Keratinocyte (primary cell): ENCODE results near the gene MYCBP2. TPM values are rescaled to one million over a fixed set of nuclear protein-coding genes. Genes with fewer than 3 reads are reported as not detected.
"Not testable (repeated sequence)": the region's sequence is repeated elsewhere in the genome, so short reads cannot be mapped to it uniquely, and the experiment has no call there.

Source experiments
- DNase-seq: peaks from one replicate; pipeline ENCODE4 v3.0.0-alpha.2; 2011; ENCODE audit warnings: low read depth, missing footprints, low spot score
- FAIRE-seq: peaks from 2 replicates; lab custom pipeline; 2011; peaks lifted over from hg19 to GRCh38; lab: Jason Lieb, UNC
- H2AFZ ChIP-seq: 2 replicates; pipeline ENCODE4 v1.6.0; 2012; ENCODE audit warnings: low read length, control low read depth, inconsistent platforms; ENCODE audit not compliant: control insufficient read depth
- H3K27ac ChIP-seq: 2 replicates; pipeline ENCODE4 v1.5.1; 2011; ENCODE audit warnings: low read length; ENCODE audit not compliant: control insufficient read depth, insufficient read depth
- H3K27me3 ChIP-seq: 3 replicates; pipeline ENCODE4 v1.6.0; 2011; ENCODE audit warnings: low read length; ENCODE audit not compliant: control insufficient read depth, insufficient read depth; ENCODE audit errors: extremely low read depth
- H3K36me3 ChIP-seq, 2 experiments: 2 replicates in 1 of 2; 3 replicates in 1 of 2; pipeline ENCODE4 v1.5.1; 2011; ENCODE audit warnings: low read length in 2 of 2, mild to moderate bottlenecking in 1 of 2; ENCODE audit not compliant: control insufficient read depth in 2 of 2, insufficient read depth in 2 of 2; ENCODE audit errors: extremely low read depth in 1 of 2
- H3K4me1 ChIP-seq: 3 replicates; pipeline ENCODE4 v1.5.1; 2011; ENCODE audit warnings: low read length; ENCODE audit not compliant: control insufficient read depth, insufficient read depth; ENCODE audit errors: extremely low read depth
- H3K4me2 ChIP-seq: 3 replicates; pipeline ENCODE4 v1.6.0; 2011; ENCODE audit warnings: low read depth, low read length; ENCODE audit not compliant: control insufficient read depth, insufficient read depth; ENCODE audit errors: extremely low read depth
- H3K4me3 ChIP-seq, 3 experiments: fragments of 200-600 bp in 1 of 3; sonication (generic) in 1 of 3; 2 replicates in 2 of 3; 3 replicates in 1 of 3; pipeline ENCODE4 v1.5.1; 2011 to 2016; ENCODE audit warnings: low read length in 3 of 3, mild to moderate bottlenecking in 3 of 3, control low read depth in 2 of 3, inconsistent platforms in 1 of 3, low read depth in 1 of 3, mixed read lengths in 1 of 3, mixed run types in 1 of 3, moderate library complexity in 1 of 3; ENCODE audit not compliant: control insufficient read depth in 2 of 3, insufficient read depth in 2 of 3; ENCODE audit errors: extremely low read depth in 1 of 3
- H3K79me2 ChIP-seq: 2 replicates; pipeline ENCODE4 v1.6.0; 2012; ENCODE audit warnings: low read length; ENCODE audit not compliant: control insufficient read depth, insufficient read depth
- H3K9ac ChIP-seq: 3 replicates; pipeline ENCODE4 v1.6.0; 2011; ENCODE audit warnings: low read length; ENCODE audit not compliant: control insufficient read depth, insufficient read depth; ENCODE audit errors: extremely low read depth
- H3K9me1 ChIP-seq: 3 replicates; pipeline ENCODE4 v1.6.0; 2011; ENCODE audit warnings: low read length; ENCODE audit not compliant: control insufficient read depth, insufficient read depth; ENCODE audit errors: extremely low read depth
- H3K9me3 ChIP-seq: 2 replicates; pipeline ENCODE4 v1.5.1; 2012; ENCODE audit warnings: low read depth, low read length; ENCODE audit not compliant: control insufficient read depth
- H4K20me1 ChIP-seq: 3 replicates; pipeline ENCODE4 v1.6.0; 2011; ENCODE audit warnings: low read length; ENCODE audit not compliant: control insufficient read depth, insufficient read depth; ENCODE audit errors: extremely low read depth
- EZH2 ChIP-seq: IDR thresholded peaks from one replicate; pipeline ENCODE4 v1.6.1; 2012; ENCODE audit warnings: inconsistent platforms, mild to moderate bottlenecking, low read length, moderate library complexity
- dilution Hi-C: fragments of 300-500 bp; cut with MboI; formaldehyde crosslinking; loops from one replicate; pipeline ENCODE4 v1.7.0; 2020; ENCODE audit warnings: low sequenced_read_pairs; ENCODE audit not compliant: extremely low pct_ligation_motif_present
- polyA plus RNA-seq, 5 experiments: library from polyadenylated mRNA; depleted of rRNA in 3 of 5; stranded (reverse) in 3 of 5; stranded (forward) in 1 of 5; unstranded in 1 of 5; fragments of >200 nt; gene quantifications; 1 replicate in 1 of 5; 2 replicates in 3 of 5; 3 replicates in 1 of 5; pipeline versions ENCODE4 v1.2.1 to v1.2.3, GENCODE V29; 2011 to 2012; ENCODE audit warnings: missing spikeins in 2 of 5, low read depth in 1 of 5, low replicate concordance in 1 of 5
- TF ChIP-seq, protein P1 (sequence below), 3 experiments: IDR thresholded peaks in 1 of 3; conservative IDR thresholded peaks in 1 of 3; optimal IDR thresholded peaks in 1 of 3; 2 replicates in 2 of 3; 3 replicates in 1 of 3; pipeline versions ENCODE3 to v1.5.1; 2011; ENCODE audit warnings: low read length in 3 of 3, mild to moderate bottlenecking in 3 of 3, moderate library complexity in 2 of 3, control low read depth in 1 of 3, inconsistent platforms in 1 of 3; ENCODE audit not compliant: insufficient read depth in 2 of 3; ENCODE audit errors: extremely low read depth in 1 of 3

MYCBP2 gene
- polyA plus RNA-seq, 1 donor (not counting 4 experiments of a cell fraction or from before 2014, with no cell fraction given): 43.8 TPM

DNA sequence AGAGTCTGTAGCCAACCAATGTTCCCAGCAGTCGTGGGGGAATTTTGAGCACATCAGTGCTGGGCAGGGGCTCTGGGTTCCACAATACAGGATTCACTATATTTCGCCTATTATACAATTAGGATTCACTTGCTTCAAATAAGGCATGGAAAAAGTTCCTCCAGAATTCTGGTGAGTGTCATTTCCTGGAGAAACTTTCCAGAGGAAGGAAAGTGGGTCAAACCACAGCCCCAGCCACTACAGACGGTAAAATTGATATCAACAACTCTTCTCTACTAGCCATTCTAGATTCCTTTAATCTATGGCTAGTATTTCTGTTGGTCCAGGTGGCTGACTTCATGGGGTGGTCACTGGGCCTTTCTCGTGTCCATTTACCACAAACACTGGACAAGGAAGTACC lies 10.5 kb downstream of the MYCBP2 start:
- DNase-seq: no peak
- Histone ChIP-seq H3K9me3 (no peaks in the 10 kb centered on the region), H3K4me2 (no peak overlapping the region), H2AFZ (no peak overlapping the region), H3K9ac (no peak overlapping the region), H3K27me3 (no peaks in the 10 kb centered on the region), H3K4me3 (no peak overlapping the region), H3K79me2 (peaks cover 96% of the 10 kb centered on the region), H3K27ac (no peak overlapping the region), H3K36me3 (no peaks in the 10 kb centered on the region), H3K9me1 (no peaks in the 10 kb centered on the region), H3K4me1 (no peaks in the 10 kb centered on the region), H4K20me1 (peaks cover 13% of the 10 kb centered on the region)
- TF ChIP-seq, protein P1, sequence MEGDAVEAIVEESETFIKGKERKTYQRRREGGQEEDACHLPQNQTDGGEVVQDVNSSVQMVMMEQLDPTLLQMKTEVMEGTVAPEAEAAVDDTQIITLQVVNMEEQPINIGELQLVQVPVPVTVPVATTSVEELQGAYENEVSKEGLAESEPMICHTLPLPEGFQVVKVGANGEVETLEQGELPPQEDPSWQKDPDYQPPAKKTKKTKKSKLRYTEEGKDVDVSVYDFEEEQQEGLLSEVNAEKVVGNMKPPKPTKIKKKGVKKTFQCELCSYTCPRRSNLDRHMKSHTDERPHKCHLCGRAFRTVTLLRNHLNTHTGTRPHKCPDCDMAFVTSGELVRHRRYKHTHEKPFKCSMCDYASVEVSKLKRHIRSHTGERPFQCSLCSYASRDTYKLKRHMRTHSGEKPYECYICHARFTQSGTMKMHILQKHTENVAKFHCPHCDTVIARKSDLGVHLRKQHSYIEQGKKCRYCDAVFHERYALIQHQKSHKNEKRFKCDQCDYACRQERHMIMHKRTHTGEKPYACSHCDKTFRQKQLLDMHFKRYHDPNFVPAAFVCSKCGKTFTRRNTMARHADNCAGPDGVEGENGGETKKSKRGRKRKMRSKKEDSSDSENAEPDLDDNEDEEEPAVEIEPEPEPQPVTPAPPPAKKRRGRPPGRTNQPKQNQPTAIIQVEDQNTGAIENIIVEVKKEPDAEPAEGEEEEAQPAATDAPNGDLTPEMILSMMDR (optimal IDR thresholded peaks at IDR 0.05 in 1 of 3, IDR thresholded peaks at IDR 0.05 in 1 of 3, conservative IDR thresholded peaks at IDR 0.05 in 1 of 3; ENCODE audit: extremely low read depth in 1 of 3, insufficient read depth in 2 of 3, low read length in 3 of 3): no peak
- no peak for TF ChIP-seq EZH2
- dilution Hi-C loops: no loop called here
- FAIRE-seq: no peak

DNA sequence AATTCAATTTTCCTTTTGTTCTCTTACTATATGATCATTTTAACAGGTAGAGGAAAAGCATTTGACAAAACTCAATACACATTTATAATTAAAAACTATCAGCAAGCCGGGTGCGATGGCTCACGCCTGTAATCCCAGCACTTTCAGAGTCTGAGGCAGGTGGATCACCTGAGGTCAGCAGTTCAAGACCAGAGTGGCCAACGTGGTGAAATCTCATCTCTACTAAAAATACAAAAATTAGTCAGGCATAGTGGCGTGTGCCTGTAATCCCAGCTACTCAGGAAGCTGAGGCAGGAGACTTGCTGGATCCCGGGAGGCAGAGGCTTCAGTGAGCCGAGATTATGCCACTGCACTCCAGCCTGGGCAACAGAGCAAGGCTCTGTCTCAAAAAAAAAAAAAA lies 11.4 kb downstream of the MYCBP2 start:
- FAIRE-seq, H3K4me2 ChIP-seq, H2AFZ ChIP-seq, DNase-seq, H3K9me3 ChIP-seq, H3K9ac ChIP-seq, H3K27ac ChIP-seq, H3K4me3 ChIP-seq, H3K9me1 ChIP-seq, H3K27me3 ChIP-seq, H3K36me3 ChIP-seq, dilution Hi-C loops, H3K4me1 ChIP-seq: not testable (repeated sequence)
- Histone ChIP-seq H3K79me2 (peaks cover 96% of the 10 kb centered on the region), H4K20me1 (peaks cover 13% of the 10 kb centered on the region)

DNA sequence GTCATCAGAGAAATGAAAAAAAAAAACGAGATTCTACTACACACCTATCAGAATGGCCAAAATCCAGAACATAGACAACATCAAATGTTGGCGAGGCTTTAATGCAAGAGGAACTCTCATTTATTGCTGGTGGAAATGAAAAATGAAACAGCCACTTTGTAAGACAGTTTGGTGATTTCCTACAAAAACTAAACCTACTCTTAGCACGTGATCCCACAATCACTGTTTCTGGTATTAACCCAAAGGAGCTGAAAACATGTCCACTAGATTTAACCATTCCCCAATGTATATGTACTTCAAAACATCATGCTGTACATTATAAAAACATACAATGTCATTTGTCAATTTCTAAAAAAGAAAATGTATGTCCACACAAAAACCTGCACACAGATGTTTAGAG lies 13.0 kb downstream of the MYCBP2 start:
- H2AFZ ChIP-seq: no peak overlapping the region
- H3K4me1 ChIP-seq: peaks cover 3% of the 10 kb centered on the region
- no peaks in the 10 kb centered on the region for H3K27me3 ChIP-seq
- H3K9me3 ChIP-seq: no peaks in the 10 kb centered on the region
- H4K20me1 ChIP-seq: peaks cover 3% of the 10 kb centered on the region
- no peak for DNase-seq
- no peak overlapping the region for H3K9ac ChIP-seq
- no peak overlapping the region for H3K27ac ChIP-seq
- no peaks in the 10 kb centered on the region for H3K36me3 ChIP-seq
- TF ChIP-seq EZH2: no peak
- dilution Hi-C loops: no loop called here
- H3K4me2 ChIP-seq: no peak overlapping the region
- FAIRE-seq: no peak
- H3K9me1 ChIP-seq: no peaks in the 10 kb centered on the region
- H3K79me2 ChIP-seq: peaks cover 96% of the 10 kb centered on the region
- H3K4me3 ChIP-seq: no peak overlapping the region
